T-cell (primary cell): ENCODE measurements around the gene SOX12. TPM values are rescaled to one million over a fixed set of nuclear protein-coding genes. Genes with fewer than 3 reads are reported as not detected.
A peak's percentile ranks its signal among the peaks of the same experiment; 100 is the strongest.
"Not testable (repeated sequence)": the region's sequence is repeated elsewhere in the genome, so short reads cannot be mapped to it uniquely, and the experiment has no call there.

Experiments
- ATAC-seq, 4 experiments: fragments of 200-7000 bp in 3 of 4; fragments of 150-1000 bp in 1 of 4; cut with Tn5 transposase; replicated peaks in 1 of 4; 1 replicate in 3 of 4; 2 replicates in 1 of 4; pipeline ENCODE4 v1.10.0; 2021; ENCODE audit warnings: moderate library complexity in 3 of 4, mild to moderate bottlenecking in 2 of 4, moderate number of reproducible peaks in 1 of 4
- CTCF ChIA-PET, 2 donors: fragments of 300-600 bp; sonication (Branson Sonifier 250); formaldehyde crosslinking; loops; one replicate each; lab custom pipeline; 2022; ENCODE audit warnings: antibody characterized with exemption in 2 of 2; lab: Charles Lee
- POLR2A ChIA-PET, 2 donors: fragments of 300-600 bp; sonication (Branson Sonifier 250); formaldehyde crosslinking; loops; one replicate each; lab custom pipeline; 2022; ENCODE audit warnings: antibody characterized with exemption in 2 of 2; lab: Charles Lee
- DNase-seq, 35 experiments: peaks; one replicate each; pipeline versions ENCODE4 v3.0.0 to v3.0.0-alpha.2; 2013 to 2023
- H3K27ac ChIP-seq: one replicate; pipeline ENCODE4 v1.5.1; 2013; ENCODE audit warnings: low read length
- H3K27me3 ChIP-seq, 2 experiments: replicated peaks in 1 of 2; 1 replicate in 1 of 2; 2 replicates in 1 of 2; pipeline versions ENCODE4 v1.6.1 to v1.7.0; 2013; ENCODE audit warnings: low read length in 1 of 2, mixed read lengths in 1 of 2; ENCODE audit not compliant: control insufficient read depth in 2 of 2, insufficient read depth in 2 of 2; ENCODE audit errors: extremely low read depth in 1 of 2
- H3K36me3 ChIP-seq, 2 donors: 1 replicate in 1 of 2; 2 replicates in 1 of 2; pipeline versions ENCODE4 v1.6.1 to v1.7.0; 2013; ENCODE audit warnings: low read length in 1 of 2; ENCODE audit not compliant: control insufficient read depth in 2 of 2, insufficient read depth in 1 of 2; ENCODE audit errors: extremely low read depth in 1 of 2
- H3K4me1 ChIP-seq, 2 experiments: 1 replicate in 1 of 2; 2 replicates in 1 of 2; pipeline versions ENCODE4 v1.6.1 to v1.7.0; 2013; ENCODE audit warnings: low read length in 2 of 2, mixed read lengths in 1 of 2; ENCODE audit not compliant: insufficient read depth in 2 of 2, control insufficient read depth in 1 of 2; ENCODE audit errors: extremely low read depth in 1 of 2
- H3K4me3 ChIP-seq, 2 donors: 1 replicate in 1 of 2; 2 replicates in 1 of 2; pipeline versions ENCODE4 v1.5.1 to v1.7.0; 2013; ENCODE audit warnings: mild to moderate bottlenecking in 2 of 2, low read length in 1 of 2, moderate library complexity in 1 of 2; ENCODE audit not compliant: control insufficient read depth in 1 of 2; ENCODE audit errors: extremely low read depth in 1 of 2
- H3K9me3 ChIP-seq: 2 replicates; pipeline ENCODE4 v1.7.0; 2013
- H3K27ac Mint-ChIP-seq, 2 donors: one replicate each; pipeline ENCODE4 v1.8.0; 2020 to 2021; ENCODE audit warnings: mild to moderate bottlenecking in 2 of 2, mixed read lengths in 2 of 2
- H3K27me3 Mint-ChIP-seq, 2 donors: one replicate each; pipeline ENCODE4 v1.8.0; 2021 to 2022; ENCODE audit warnings: mixed read lengths in 2 of 2
- H3K36me3 Mint-ChIP-seq: one replicate; pipeline ENCODE4 v1.8.0; 2021; ENCODE audit warnings: mixed read lengths
- H3K4me1 Mint-ChIP-seq, 3 donors: one replicate each; pipeline ENCODE4 v1.8.0; 2020 to 2022; ENCODE audit warnings: mixed read lengths in 3 of 3, mild to moderate bottlenecking in 1 of 3
- H3K4me3 Mint-ChIP-seq, 3 donors: one replicate each; pipeline ENCODE4 v1.8.0; 2020 to 2022; ENCODE audit warnings: mild to moderate bottlenecking in 3 of 3, mixed read lengths in 3 of 3, moderate library complexity in 3 of 3
- H3K9me3 Mint-ChIP-seq, 3 donors: one replicate each; pipeline ENCODE4 v1.8.0; 2020 to 2022; ENCODE audit warnings: mixed read lengths in 3 of 3
- WGBS: methylation state at CpG from one replicate; pipeline ENCODE4 v1.1.5; 2013; ENCODE audit warnings: missing lambda C conversion rate; ENCODE audit not compliant: insufficient coverage; 5-methylcytosine and 5-hydroxymethylcytosine counted together
- total RNA-seq, 35 experiments: library from RNA in 6 of 35; stranded (reverse) in 6 of 35; fragments of 120-200 nt in 1 of 35; gene quantifications; one replicate each; pipeline versions ENCODE4 v1.2.1 to v1.2.4 and lab custom pipeline; 2013 to 2026

Gene SOX12
- total RNA-seq, 5 donors from 2014 or later (not counting 1 experiment from before 2014, with no cell fraction given) = 7.3 to 14.9 (median 11.4) TPM

- Histone ChIP-seq H3K4me1 (peaks cover 10 to 24% of the 10 kb centered on the region in 2 experiments), H3K4me3 (no peak overlapping the region), H3K27ac (no peak overlapping the region), H3K27me3 (no peaks in the 10 kb centered on the region), H3K36me3 (no peaks in the 10 kb centered on the region), H3K9me3 (no peaks in the 10 kb centered on the region)
- Mint-ChIP-seq H3K4me1 (peaks cover 27 to 31% (median 28%) of the 10 kb centered on the region in 3 donors), H3K4me3 (no peak overlapping the region), H3K27me3 (no peaks in the 10 kb centered on the region), H3K27ac (peak overlapping the region; percentile 1 to 66), H3K9me3 (no peaks in the 10 kb centered on the region), H3K36me3 (no peaks in the 10 kb centered on the region)
- POLR2A ChIA-PET = interaction anchor here in 1 of 2 donors (0.7 kb wide), 1 partner anchor 11 kb away, joined by 3 read pairs; no protein-coding TSS in a partner anchor
- ATAC-seq = peak; percentile 29 to 41 (median 34)
- peak in 33 of 35 experiments; percentile 35 to 78 (median 50) for DNase-seq
- WGBS = 64% methylated on average over 12 of the region's 16 CpGs
- CTCF ChIA-PET = interaction anchor here (0.6 to 2.2 kb wide), 9 partner anchors 11 to 123 kb away, joined by 3 to 5 read pairs (median 4); no protein-coding TSS in a partner anchor
Observed at GRCh38 chr20:330233-331149, 5.1 kb downstream of the SOX12 start.

GRCh38 chr20:334578-334977 lies 9.2 kb downstream of the SOX12 start:
- H3K27ac ChIP-seq = no peak overlapping the region
- no peaks in the 10 kb centered on the region for H3K9me3 ChIP-seq
- ChIA-PET POLR2A (no interaction called here), CTCF (interaction anchor here in 1 of 2 donors (0.6 kb wide), 1 partner anchor 10 kb away, joined by 3 read pairs; no protein-coding TSS in a partner anchor)
- DNase-seq (no peak), ATAC-seq (no peak)
- Mint-ChIP-seq H3K27ac (no peak overlapping the region), H3K4me1 (peaks cover 9 to 10% (median 9%) of the 10 kb centered on the region in 3 donors), H3K9me3 (no peaks in the 10 kb centered on the region), H3K27me3 (no peaks in the 10 kb centered on the region), H3K4me3 (no peak overlapping the region), H3K36me3 (no peaks in the 10 kb centered on the region)
- WGBS = 88% methylated on average over 1 of the region's 8 CpGs
- no peaks in the 10 kb centered on the region for H3K36me3 ChIP-seq
- H3K4me1 ChIP-seq = peaks cover 0 to 3% of the 10 kb centered on the region in 2 experiments
- no peak overlapping the region for H3K4me3 ChIP-seq
- H3K27me3 ChIP-seq = no peaks in the 10 kb centered on the region

GRCh38 chr20:336040-336439 lies 10.7 kb downstream of the SOX12 start:
- DNase-seq, H3K4me1 Mint-ChIP-seq, H3K4me3 ChIP-seq, H3K36me3 Mint-ChIP-seq, H3K4me3 Mint-ChIP-seq, H3K9me3 Mint-ChIP-seq, H3K9me3 ChIP-seq, H3K27ac Mint-ChIP-seq, H3K36me3 ChIP-seq, H3K27ac ChIP-seq, ATAC-seq, H3K27me3 Mint-ChIP-seq, H3K27me3 ChIP-seq, H3K4me1 ChIP-seq, POLR2A ChIA-PET: not testable (repeated sequence)
- CTCF ChIA-PET = interaction anchor here in 1 of 2 donors (0.7 kb wide), 1 partner anchor 1571 kb away, joined by 5 read pairs; no protein-coding TSS in a partner anchor
- WGBS = no CpG with 5 or more reads among the region's 1 CpG

GRCh38 chr20:341682-342081 lies 16.3 kb downstream of the SOX12 start:
- POLR2A ChIA-PET = interaction anchor here in 1 of 2 donors (0.6 kb wide), 1 partner anchor 11 kb away, joined by 3 read pairs; no protein-coding TSS in a partner anchor
- H3K36me3 ChIP-seq = no peaks in the 10 kb centered on the region
- H3K9me3 Mint-ChIP-seq = peaks cover 0 to 4% (median 3%) of the 10 kb centered on the region in 3 donors
- peaks cover 0 to 5% of the 10 kb centered on the region in 2 experiments for H3K27me3 ChIP-seq
- H3K27me3 Mint-ChIP-seq = no peaks in the 10 kb centered on the region
- CTCF ChIA-PET = interaction anchor here in 1 of 2 donors (0.6 kb wide), 1 partner anchor 11 kb away, joined by 5 read pairs; no protein-coding TSS in a partner anchor
- no peaks in the 10 kb centered on the region for H3K36me3 Mint-ChIP-seq
- peaks cover 0 to 4% of the 10 kb centered on the region in 2 experiments for H3K4me1 ChIP-seq
- no peak overlapping the region for H3K27ac ChIP-seq
- H3K27ac Mint-ChIP-seq = no peak overlapping the region
- no peak for ATAC-seq
- H3K4me3 ChIP-seq = no peak overlapping the region
- H3K9me3 ChIP-seq = no peaks in the 10 kb centered on the region
- WGBS = no CpG with 5 or more reads among the region's 2 CpGs
- no peak overlapping the region for H3K4me3 Mint-ChIP-seq
- DNase-seq = no peak
- H3K4me1 Mint-ChIP-seq = peaks cover 6 to 7% (median 7%) of the 10 kb centered on the region in 3 donors

- Mint-ChIP-seq H3K9me3 (peaks cover 0 to 4% (median 3%) of the 10 kb centered on the region in 3 donors), H3K4me3 (no peak overlapping the region), H3K27ac (no peak overlapping the region), H3K36me3 (no peaks in the 10 kb centered on the region), H3K27me3 (no peaks in the 10 kb centered on the region), H3K4me1 (peaks cover 7 to 9% (median 7%) of the 10 kb centered on the region in 3 donors)
- H3K27me3 ChIP-seq = peaks cover 0 to 16% of the 10 kb centered on the region in 2 experiments
- POLR2A ChIA-PET = no interaction called here
- ATAC-seq (no peak), DNase-seq (no peak)
- no peak overlapping the region for H3K27ac ChIP-seq
- CTCF ChIA-PET = no interaction called here
- no peaks in the 10 kb centered on the region for H3K36me3 ChIP-seq
- H3K4me3 ChIP-seq = no peak overlapping the region
- peaks cover 0 to 17% of the 10 kb centered on the region in 2 experiments for H3K4me1 ChIP-seq
- no peaks in the 10 kb centered on the region for H3K9me3 ChIP-seq
Observed at GRCh38 chr20:343107-343506, 17.8 kb downstream of the SOX12 start.

GRCh38 chr20:346033-346639 lies 20.8 kb downstream of the SOX12 start:
- DNase-seq = no peak
- no peaks in the 10 kb centered on the region for H3K27me3 Mint-ChIP-seq
- H3K4me1 ChIP-seq = peaks cover 0 to 23% of the 10 kb centered on the region in 2 experiments
- H3K36me3 Mint-ChIP-seq = no peaks in the 10 kb centered on the region
- ChIA-PET POLR2A (no interaction called here), CTCF (interaction anchor here in 1 of 2 donors (0.6 to 0.7 kb wide), 2 partner anchors 132 to 151 kb away, joined by 3 to 4 read pairs; no protein-coding TSS in a partner anchor)
- ATAC-seq = no peak
- no peak overlapping the region for H3K4me3 ChIP-seq
- H3K9me3 ChIP-seq = no peaks in the 10 kb centered on the region
- H3K4me1 Mint-ChIP-seq = peaks cover 12 to 16% (median 12%) of the 10 kb centered on the region in 3 donors
- peaks cover 0 to 16% of the 10 kb centered on the region in 2 experiments for H3K27me3 ChIP-seq
- no peaks in the 10 kb centered on the region for H3K36me3 ChIP-seq
- H3K27ac ChIP-seq = no peak overlapping the region
- H3K4me3 Mint-ChIP-seq = peak overlapping the region; percentile 68 to 87 (median 79)
- H3K9me3 Mint-ChIP-seq = peaks cover 0 to 4% (median 3%) of the 10 kb centered on the region in 3 donors
- no peak overlapping the region for H3K27ac Mint-ChIP-seq
- 96% methylated on average over 6 of the region's 9 CpGs for WGBS
